Glomerular visceral epithelial cell (primary cell): ENCODE measurements around the gene FOLR1.

Source experiments
- DNase-seq: peaks from one replicate; pipeline ENCODE4 v3.0.0-alpha.2; 2016; ENCODE audit errors: extremely low spot score

Gene FOLR1

DNA sequence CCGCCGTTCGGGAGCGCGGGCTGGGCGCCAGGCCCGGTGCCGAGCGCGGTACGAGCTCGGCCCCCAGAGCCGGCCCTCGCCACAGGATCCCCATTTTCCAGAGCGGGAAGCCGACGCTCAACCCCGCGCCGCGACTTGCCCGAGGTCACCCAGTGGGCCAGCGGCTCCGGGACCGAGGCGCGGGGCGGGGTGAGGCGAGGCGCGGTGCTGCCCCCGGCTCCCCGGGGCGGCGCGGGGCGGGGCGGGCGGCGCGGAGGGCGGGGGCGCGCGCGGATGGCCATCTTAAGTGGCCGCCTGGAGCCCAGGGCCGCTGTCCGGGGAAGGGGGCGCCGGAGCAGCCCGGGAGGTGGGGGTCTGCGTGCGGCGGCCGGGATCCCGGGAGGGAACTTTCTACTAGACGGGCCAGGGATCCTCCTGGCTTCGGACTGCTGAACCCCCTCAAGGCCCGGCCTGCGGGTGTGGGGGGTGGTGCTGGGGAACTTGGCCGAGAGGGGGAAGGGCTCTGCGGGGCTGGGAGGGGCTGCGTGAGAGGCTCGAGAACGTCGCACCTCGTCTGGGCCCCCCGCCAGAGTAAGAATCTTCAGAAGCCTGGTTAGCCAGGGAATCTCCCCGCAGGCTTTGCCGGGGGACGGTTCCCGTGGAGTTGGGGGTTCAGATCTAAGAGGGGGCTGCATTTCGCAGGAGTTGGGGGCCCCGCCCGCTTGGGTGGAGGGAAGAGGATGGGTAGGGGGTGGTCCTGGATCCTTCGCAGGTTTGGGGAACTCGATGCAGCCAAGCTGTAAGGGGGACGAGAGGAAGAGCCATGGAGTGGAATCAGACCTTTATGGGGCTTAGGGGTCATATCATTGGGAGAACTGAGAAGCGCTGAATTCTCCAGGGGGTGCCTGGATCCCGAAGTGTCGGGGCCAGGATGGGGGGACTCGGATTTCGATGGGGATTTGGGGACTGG, 31.9 kb downstream of the FOLR1 start:
- peak; percentile 69 for DNase-seq

- DNase-seq: peak; percentile 27
Observed at GRCh38 chr11:72224564-72225410, 32.8 kb downstream of the FOLR1 start, which contains the start of gene INPPL1. TSS of gene INPPL1 (plus strand) at chr11:72224767. CDS start at chr11:72224985, 218 bp downstream.

DNA sequence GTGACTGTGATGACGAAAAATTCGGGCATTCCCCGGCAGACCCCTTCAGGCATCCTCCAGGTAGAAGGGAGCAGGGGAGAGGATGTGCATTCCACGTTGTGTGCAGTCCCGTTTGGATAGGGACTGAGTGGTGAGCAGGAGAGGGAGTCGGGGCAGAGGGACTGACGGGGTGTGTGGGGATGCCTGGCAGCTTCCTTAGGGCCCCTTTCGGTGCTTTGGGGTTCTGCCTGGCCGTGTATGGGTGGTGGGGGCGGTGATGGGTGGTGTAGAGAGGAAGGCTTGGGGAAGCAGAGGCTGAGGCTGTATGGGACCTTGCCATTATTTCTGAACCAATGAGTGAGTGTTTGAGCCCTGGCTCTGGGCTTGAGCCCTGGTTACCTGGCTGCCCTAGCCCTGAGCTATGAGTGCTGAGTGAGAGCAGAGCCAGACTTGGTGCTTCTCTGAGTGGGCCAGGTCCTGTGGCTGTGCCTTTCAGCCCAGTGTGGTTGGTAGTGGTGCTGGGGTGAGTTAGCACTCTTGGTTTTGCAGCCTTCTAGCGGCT, 33.5 kb downstream of the FOLR1 start:
- DNase-seq: no peak

- DNase-seq: no peak
Observed at GRCh38 chr11:72226701-72227100, 34.8 kb downstream of the FOLR1 start.

DNA sequence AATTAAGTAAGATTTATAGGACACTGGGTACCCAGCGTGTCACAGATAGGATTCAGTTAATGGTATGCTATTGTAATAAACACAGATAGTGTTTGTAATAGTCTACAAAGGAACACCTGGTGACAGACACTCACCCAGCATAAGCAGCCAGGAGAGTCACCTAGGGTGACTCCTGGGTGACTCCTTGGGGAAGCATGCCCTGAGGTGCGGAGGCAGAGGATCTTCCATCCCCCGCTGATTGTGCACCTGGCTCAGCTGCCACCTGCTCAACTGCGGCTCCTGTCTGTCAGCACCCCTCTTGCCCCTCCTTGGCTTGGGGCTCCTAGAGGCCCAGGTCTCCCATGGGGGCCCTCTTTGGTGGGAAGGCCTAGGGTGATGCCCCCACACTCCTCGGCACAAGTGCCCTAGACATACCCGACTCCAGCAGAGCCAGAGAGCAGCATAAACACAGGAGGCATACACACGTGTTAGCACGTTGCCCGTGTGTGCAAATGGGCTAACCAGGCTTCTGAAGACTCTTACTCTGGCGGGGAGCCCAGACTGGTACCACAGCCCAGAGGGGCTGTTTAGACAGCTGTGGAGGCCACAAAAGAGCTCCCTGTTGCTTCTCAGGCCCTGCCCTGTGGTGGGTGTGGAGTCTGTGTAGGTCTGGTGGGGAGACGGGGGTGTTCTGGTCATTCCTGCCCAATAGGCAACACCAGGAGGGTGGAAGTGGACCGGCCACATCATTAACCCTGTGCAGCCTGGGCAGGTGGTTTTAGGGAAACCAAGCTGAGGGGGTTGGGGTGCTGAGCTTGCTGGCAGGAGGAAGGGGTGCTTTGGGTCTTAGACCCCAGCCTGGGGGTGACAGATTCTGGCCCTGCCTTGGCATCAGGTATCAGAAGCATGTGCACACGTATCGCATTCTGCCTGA, 35.6 kb downstream of the FOLR1 start:
- no peak for DNase-seq

DNA sequence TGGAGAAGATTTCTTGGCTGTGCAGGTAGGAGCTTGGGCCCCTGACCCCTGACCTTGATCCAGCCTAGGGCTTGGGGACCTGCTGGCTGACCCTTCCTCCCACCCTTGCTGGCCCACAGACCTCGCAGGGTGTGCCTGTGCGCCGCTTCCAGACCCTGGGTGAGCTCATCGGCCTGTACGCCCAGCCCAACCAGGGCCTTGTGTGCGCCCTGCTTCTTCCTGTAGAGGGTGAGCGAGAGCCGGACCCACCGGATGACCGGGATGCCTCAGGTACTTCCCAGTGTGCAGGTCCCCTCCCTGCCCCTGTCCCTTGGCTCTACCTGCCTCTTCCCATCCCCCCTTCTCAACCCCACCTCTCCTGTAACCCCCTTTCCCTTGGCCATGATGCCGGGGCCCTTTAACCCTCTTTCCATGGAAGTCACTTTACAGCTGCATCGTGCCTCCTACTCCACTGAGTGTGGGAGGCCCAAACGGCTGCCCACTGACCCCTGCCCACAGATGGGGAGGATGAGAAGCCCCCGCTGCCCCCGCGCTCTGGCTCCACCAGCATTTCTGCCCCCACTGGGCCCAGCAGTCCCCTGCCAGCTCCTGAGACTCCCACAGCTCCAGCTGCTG, 36.4 kb downstream of the FOLR1 start:
- DNase-seq: no peak

DNA sequence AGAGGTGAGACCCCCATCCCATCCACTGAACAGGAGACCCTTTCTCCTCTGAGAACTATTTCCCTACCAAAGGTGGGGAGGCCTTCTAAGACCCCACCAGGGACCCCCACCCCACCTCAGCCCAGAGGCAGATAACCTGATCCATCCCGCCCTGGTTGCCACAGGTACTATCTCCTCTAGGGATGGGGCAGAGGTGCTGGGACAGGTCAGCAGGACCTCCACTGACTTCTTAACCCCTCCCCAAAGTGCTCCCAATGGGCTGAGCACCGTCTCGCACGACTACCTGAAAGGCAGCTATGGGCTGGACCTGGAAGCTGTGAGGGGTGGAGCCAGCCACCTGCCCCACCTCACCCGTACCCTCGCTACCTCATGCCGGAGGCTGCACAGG, 36.9 kb downstream of the FOLR1 start:
- DNase-seq: no peak

GRCh38 chr11:72229336-72229924, 37.5 kb downstream of the FOLR1 start:
- no peak for DNase-seq

GRCh38 chr11:72229925-72230763, 38.2 kb downstream of the FOLR1 start:
- DNase-seq: no peak

DNA sequence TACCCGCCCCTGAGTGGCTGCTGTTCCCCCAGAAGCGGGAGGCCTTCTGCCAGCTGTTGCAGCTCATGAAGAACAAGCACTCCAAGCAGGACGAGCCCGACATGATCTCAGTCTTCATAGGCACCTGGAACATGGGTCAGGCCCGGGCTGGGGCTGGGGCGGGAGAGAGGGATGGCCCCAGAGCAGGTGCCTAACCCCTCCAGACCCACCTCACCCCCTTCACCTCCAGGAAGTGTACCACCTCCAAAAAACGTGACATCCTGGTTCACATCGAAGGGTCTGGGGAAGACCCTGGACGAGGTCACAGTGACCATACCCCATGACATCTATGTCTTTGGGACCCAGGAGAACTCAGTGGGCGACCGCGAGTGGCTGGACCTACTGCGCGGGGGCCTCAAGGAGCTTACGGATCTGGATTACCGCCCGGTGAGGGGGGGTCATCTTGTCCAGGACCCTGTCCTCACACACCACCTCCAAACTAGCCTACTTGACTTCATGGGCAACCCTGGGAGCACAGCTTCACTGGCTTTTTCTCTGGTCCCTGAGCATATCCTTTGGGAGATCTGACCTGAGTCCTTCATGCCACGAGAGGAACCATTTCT, 38.9 kb downstream of the FOLR1 start:
- DNase-seq: no peak

- no peak for DNase-seq
Observed at GRCh38 chr11:72231396-72232259, 39.7 kb downstream of the FOLR1 start.

GRCh38 chr11:72232260-72233055, 40.5 kb downstream of the FOLR1 start:
- DNase-seq: no peak

- no peak for DNase-seq
Observed at GRCh38 chr11:72233056-72233772, 41.3 kb downstream of the FOLR1 start.

DNA sequence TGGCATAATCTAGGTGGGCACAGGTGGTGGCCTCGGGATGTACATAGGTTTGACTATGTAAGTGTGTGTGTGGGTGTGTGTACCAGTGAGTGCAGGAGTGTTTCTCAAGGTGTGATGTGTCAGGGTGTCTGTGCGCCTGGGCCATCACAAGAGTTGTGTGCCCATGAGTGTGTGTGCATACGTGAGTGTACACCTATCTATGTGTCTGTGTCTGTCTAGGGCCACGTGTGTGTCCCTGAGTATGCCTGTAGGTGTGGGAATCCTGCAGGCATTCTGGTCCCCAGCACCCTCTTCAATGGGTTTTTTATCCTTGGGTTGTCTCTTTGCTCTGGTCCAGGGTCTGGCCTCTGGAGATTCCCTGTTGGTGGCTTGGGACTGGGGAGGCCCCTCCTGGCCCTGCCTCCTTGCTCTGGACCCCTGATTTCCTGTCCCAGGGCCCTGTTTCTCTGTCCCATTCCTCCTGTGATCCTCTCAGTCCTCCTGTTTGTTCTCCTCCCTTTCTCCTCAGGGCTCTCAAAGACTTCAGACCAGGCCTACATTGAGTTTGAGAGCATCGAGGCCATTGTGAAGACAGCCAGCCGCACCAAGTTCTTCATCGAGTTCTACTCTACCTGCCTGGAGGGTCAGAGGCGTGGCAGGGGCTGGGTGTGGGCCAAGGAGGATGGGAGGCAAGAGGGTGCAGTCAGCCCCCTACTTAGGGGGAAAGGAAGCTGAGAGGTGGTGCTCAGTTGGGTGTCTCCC, 42.0 kb downstream of the FOLR1 start:
- no peak for DNase-seq

- no peak for DNase-seq
Observed at GRCh38 chr11:72234514-72234830, 42.5 kb downstream of the FOLR1 start.

DNA sequence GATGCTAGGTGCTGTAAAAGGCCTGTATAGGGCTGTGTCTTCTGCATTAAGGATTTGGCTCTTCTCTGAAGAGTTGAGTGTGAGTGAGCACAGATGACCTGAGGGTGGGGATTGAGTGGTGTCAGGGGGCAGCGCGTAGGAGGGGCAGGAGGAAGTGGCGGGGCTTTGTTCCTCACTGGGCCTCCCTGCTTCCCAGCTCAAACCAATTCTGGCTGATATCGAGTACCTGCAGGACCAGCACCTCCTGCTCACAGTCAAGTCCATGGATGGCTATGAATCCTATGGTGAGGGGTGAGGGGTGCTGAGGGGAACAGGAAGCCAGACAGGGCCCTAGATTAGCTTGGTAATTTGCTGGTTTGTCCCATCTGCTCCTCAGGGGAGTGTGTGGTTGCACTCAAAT, 43.0 kb downstream of the FOLR1 start:
- DNase-seq: no peak
